Stimulated activated CD8-positive, alpha-beta memory T cell treated with anti-CD3 and anti-CD28 coated beads, Interleukin-7, amount 100 ng/mL, for 4 hours (primary cell): ENCODE data around the gene LAIR1.
A peak's percentile ranks its signal among the peaks of the same experiment; 100 is the strongest.
"Not testable (repeated sequence)": the region's sequence is repeated elsewhere in the genome, so short reads cannot be mapped to it uniquely, and the experiment has no call there.

Experiments
- DNase-seq, 2 donors: peaks; one replicate each; pipeline ENCODE4 v3.0.0-alpha.2; 2020; ENCODE audit warnings: low read depth in 2 of 2

Gene LAIR1

GRCh38 chr19:54343868-54344267, 20.9 kb downstream of the LAIR1 start:
- no peak for DNase-seq

DNA sequence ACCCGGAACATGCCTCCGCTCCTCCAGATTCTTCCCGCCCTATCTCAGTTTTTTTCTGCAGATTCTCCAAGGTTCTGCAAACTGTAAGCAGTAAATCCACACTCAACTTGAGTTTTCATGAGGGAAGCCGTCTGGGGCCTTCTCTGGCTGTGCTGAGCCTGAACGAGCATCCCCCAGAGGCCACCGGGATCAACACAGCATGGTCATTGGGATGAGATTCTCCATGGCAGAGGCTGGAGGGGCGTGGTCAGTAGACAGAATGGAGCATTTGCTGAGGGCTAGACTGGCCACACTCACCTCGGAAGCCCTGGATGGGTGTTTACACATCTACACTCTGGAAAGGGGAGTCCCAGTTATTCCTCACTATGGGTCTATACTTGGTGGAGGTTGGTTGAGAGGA, 23.4 kb downstream of the LAIR1 start:
- no peak for DNase-seq

- DNase-seq: no peak
Observed at GRCh38 chr19:54339646-54340358, 24.9 kb downstream of the LAIR1 start.

DNA sequence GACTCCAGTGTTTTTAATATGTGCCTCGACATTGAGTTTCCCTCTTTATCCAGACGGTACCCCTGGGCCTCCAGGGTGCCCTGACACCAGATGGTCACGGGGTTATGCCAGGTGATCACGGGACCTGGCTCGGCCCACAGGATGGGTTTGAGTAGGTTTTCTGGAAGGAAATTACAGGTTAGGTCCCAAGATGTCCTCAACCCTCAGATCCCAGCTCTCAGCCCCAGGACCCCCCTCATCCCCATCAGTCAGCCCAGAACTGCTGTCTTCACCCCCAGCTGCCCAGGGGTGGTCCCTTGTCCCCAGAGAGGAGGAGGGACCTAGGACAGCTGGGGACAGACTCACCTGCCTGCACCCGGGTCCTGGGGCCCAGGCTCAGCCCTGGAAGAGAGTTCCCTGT, 26.2 kb downstream of the LAIR1 start:
- DNase-seq: no peak

- DNase-seq: no peak
Observed at GRCh38 chr19:54337858-54338230, 26.9 kb downstream of the LAIR1 start.

DNA sequence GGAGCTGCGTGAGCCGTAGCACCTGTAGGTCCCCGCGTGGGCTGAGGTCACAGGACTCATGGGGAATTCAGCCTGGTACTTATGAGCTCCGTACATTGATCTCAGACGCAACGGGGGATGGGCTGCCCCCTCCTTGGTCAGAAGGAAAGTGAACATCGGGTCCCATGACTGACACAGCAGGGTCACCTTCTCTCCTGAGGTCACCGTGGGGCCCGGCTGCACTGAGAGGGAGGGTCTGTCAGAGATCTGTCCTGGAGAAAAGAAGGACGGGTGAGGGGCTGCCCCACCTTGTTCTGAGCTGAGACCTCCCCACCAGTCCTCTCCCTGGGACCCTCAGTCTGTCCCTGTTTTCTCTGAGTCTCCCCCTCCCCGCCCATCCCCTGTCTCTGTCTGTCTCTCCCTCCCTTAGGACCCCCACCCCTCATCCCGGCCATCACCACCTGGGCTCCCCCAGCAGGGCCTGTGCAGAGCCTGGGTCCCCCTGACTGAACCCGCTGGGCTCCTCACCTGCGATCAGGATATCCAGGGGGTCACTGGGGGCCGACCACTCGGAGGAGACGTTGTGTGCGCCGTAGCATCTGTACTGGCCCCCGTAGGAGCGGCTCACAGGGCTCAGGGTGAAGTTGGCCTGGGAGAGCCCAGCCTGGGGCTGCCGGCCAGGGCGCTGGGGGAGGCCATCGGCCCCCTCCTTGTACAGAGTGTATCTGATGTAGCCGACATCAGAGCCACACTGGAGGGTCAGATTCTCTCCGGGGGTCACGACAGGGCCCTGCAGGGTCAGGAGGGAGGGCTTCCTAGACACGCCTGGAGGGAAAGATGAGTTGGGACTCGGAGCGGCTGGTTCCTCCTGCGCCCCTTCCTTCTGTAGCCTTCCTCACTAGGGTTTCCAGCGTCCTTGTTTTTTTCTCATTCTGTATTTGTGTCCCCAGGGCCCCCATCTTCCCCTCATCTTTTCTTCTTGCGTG, 27.6 kb downstream of the LAIR1 start:
- no peak for DNase-seq

GRCh38 chr19:54335979-54336892, 28.5 kb downstream of the LAIR1 start:
- no peak for DNase-seq

DNA sequence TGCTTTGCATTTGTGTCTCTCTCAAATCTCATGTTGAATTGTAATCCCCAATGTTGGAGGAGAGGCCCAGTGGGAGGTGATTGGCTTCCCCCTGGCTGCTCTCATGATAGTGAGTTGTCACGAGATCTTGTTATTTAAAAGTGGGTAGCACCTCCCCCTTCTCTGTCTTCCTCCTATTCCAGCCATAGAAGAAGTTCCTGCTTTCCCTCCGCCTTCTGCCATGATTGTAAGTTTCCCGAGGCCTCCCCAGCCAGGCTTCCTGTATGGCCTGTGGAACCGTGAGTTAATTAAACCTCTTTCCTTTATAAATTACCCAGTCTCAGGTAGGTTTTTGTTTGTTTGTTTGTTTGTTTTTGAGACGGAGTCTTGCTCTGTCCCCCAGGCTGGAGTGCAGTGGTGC, 29.6 kb downstream of the LAIR1 start:
- no peak for DNase-seq

GRCh38 chr19:54333586-54334298, 31.0 kb downstream of the LAIR1 start:
- no peak for DNase-seq

DNA sequence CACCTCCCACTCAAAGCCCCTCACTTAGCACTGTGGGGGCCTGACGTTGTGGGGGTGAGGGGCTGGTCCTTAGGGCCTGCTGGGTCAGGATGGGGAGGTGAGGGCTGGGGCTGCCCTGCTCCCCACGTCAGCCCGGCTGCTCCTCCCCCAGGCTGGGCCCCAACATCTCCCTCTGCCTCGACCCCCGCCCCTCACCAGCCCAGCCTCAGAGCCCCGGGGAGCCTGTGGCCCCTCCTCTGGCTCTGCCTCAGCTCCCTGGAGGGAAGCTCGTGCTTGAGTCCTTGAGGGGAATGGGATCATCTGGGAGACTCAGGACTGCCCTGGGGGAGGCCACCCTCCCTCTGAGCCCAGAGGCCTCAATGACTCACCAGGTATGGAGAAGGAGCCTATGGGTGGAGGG, 32.6 kb downstream of the LAIR1 start:
- no peak for DNase-seq

DNA sequence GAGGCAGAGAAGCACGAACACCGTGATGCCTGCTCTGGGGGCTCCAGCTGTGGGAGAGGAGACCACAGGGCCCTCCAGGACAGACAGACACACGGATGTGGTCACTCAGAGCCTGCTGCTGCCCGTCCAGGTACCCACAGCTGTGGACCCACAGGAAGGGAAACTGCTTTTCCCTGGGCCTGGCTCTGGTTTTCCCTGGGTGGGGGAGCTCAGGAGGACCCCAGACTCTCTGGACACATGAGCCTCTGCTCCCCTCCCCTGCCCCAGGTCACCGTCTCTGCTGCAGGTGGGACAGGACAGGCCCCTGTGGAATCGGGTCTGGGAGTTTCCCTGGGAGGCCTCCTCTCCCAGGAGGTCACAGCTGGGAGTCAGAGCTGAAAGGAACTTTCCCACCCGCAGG, 33.1 kb downstream of the LAIR1 start:
- DNase-seq: no peak

DNA sequence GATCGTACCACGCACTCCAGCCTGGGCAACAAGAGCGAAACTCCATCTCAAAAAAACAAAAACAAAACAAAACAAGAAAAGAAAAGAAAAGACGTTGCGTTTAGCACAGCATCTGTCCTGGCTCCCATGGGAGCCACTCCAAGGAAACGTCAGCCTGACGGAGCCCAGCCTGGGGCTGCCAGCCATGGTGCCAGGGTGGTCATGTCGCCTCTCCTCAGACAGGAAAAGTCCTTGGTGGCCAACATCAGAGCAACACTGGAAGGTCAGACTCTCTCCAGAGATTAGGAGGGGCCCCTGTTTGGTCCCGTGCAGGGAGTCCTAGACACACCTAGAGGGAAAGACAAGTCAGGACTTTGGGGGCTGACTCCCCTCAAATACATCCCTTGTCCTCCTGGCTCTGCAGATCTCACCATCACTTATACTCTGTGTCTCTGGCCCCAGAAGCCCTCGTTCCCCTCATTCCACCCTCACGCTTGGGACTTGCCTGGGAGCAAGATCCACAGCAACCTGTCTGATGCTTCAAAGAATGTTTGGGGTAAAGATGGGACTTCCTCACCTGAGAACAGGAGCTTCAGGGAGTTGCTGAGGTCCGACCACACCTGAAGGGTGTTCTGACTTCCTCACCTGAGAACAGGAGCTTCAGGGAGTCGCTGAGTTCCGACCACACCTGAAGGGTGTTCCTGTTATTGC, 35.1 kb downstream of the LAIR1 start:
- DNase-seq: no peak

DNA sequence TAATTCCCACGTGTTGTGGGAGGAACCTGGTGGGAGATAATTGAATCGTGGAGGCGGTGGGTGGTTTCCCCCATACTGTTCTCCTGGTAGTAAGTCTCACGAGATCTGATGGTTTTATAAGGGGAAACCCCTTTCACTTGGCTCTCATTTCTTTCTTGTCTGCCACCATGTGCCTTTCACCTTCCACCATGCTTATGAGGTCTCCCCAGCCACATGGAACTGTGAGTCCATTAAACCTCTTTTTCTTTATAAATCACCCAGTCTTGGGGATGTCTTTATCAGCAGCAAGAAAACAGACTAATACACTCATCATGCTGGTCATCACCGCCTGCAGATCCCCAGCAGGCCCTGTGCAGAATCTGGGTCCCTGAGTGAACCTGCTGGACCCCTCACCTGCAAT, 36.0 kb downstream of the LAIR1 start:
- not testable (repeated sequence) for DNase-seq

GRCh38 chr19:54325631-54326030, 39.1 kb downstream of the LAIR1 start:
- DNase-seq: no peak

DNA sequence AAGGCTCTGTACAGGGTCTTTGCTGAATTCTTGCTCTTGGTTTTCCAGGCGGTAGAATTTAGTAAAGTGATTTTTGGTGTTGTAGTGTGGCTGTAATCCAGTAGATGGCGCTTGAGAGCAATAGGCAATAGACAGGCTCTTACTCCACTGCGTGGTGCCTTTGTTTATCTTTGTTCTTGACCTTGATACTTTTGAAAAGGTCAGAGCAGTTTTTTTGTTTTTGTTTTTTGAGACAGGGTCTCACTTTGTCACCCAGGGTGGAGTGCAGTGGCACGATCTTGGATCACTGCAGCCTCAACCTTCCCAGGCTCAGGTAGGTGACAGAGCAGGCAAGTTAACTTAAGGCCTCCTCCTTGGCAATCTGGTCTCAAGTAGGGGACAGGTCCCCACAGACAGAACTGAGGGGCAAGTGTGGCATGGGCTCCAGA, 39.5 kb downstream of the LAIR1 start:
- peak in 1 of 2 donors; percentile 19 for DNase-seq

GRCh38 chr19:54324071-54324470, 40.7 kb downstream of the LAIR1 start:
- no peak for DNase-seq

GRCh38 chr19:54322934-54323333, 41.8 kb downstream of the LAIR1 start:
- not testable (repeated sequence) for DNase-seq

GRCh38 chr19:54322295-54322694, 42.4 kb downstream of the LAIR1 start:
- not testable (repeated sequence) for DNase-seq

- no peak for DNase-seq
Observed at GRCh38 chr19:54319892-54320670, 44.6 kb downstream of the LAIR1 start.

DNA sequence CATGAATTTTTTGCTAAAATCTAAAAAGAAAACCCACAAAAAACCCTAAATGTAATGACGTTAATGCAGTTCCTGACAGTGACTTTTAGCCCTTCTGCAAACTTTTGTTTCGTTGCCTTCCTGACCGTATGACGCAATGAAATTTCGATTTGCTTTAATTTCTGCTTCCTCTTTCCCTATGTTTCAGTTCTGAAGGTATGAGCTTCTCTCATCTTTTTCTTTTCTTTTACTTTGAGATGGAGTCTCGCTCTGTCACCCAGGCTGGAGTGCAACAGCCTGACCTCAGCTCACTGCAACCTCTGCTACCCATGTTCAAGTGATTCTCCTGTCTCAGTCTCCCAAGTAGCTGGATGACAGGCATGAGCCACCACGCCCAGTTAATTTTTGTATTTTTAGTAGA, 45.7 kb downstream of the LAIR1 start:
- no peak for DNase-seq
